Renal cortical epithelial cell (primary cell): Measurements from ENCODE around the gene LLGL1. TPM values are rescaled to one million over a fixed set of nuclear protein-coding genes. Genes with fewer than 3 reads are reported as not detected.

Experiments used
- DNase-seq: peaks from one replicate; pipeline ENCODE4 v3.0.0-alpha.2; 2011; ENCODE audit warnings: low read depth
- total RNA-seq: library from RNA; depleted of rRNA; stranded (reverse); fragments of >200 nt; gene quantifications from 2 replicates; pipeline ENCODE4 v1.2.3, GENCODE V29; 2014

The LLGL1 gene
- total RNA-seq, 1 donor from 2014 or later = 46.4 TPM

DNA sequence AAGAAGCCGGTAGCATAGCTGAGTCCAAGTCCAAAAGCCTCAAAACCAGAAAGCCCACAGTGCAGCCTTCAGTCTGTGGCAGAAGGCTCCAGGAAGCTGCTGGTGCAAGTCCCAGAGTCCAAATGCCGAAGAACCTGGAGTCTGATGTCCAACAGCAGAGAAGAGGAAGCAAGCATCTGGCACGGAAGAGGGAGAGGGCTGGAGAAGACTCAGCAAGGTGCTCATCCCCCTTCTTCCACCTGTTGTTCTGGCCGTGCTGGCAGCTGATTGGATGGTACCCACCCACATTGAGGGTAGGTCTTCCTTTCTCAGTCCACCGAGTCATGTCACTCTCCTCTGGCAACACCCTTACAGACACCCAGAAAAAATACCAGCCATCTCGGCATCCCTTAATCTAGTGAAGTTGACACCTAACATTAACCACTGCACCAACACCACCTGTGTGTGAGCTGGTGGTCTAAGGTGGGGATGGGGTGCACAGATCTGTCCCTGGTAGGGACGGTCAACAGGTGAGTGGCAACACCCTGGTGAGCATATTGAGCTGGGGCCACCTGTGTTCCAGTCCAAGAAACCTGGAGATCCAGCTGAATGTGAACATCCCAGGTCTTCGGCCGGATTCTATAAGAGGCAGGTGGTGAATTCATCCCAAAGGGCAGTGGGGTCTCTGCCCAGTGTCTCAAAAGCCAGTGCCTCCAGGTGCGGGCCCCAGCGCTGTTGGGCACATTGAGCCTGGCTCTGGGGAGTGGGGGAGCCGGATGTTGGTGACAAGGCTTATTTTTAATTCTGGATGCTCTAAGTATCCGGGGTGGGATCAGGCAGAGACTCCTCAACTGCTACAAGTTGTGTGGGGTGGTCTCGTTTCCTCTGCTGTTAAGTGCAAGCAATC is 44.9 kb downstream of the LLGL1 start:
- no peak for DNase-seq

DNA sequence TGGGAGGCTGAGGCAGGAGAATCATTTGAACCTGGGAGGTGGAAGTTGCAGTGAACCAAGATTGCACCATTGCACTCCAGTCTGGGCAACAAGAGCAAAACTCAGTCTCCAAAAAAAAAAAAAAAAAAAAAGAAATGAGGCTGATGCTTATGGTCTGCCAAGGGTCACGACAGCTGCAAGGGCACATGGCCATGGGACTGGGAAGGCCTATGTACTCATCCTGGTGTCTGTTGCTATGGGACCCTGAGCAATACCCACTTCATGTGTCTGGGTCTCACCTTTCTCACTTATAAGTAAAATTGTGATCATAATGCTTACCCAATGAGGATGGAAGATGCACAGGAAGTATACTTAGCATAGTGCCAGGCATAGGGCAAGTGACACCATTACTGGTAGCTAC is 51.6 kb downstream of the LLGL1 start:
- DNase-seq = no peak

DNA sequence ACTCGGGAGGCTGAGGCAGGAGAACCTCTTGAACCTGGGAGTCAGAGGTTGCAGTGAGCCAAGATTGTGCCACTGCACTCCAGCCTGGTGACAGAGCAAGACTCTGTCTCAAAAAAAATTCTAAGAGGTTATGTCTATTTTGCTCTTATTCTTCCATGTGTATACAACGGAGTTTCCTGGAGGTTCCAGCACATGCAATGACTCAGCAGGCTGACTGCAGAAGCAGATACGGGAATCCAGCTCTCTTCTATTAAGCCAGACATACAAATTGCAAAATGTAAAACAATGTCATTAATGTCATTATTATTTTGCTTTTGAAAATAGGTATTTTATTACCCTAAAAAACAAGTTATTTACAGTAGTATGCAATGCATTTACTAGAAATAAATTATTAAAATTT is 53.4 kb downstream of the LLGL1 start:
- DNase-seq = no peak

DNA sequence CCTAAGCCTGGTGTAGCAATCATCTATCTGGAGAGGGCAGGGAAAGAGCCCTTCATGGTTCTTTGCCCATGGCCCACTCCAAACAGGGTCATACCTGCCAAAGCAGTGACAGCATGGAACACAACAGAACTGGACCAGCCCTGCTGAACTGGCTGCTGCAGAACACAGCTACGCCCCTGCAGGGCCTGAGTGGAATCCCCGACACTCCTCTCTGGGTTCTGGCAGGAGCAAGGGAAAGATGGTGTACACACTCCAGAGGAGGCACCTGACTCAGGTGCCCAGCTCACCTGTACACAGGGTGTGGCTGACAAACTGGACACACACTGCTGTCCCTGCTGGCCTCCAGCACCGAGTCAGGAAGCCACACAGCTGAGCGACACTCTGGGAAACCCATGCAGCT is 54.8 kb downstream of the LLGL1 start:
- DNase-seq = no peak

DNA sequence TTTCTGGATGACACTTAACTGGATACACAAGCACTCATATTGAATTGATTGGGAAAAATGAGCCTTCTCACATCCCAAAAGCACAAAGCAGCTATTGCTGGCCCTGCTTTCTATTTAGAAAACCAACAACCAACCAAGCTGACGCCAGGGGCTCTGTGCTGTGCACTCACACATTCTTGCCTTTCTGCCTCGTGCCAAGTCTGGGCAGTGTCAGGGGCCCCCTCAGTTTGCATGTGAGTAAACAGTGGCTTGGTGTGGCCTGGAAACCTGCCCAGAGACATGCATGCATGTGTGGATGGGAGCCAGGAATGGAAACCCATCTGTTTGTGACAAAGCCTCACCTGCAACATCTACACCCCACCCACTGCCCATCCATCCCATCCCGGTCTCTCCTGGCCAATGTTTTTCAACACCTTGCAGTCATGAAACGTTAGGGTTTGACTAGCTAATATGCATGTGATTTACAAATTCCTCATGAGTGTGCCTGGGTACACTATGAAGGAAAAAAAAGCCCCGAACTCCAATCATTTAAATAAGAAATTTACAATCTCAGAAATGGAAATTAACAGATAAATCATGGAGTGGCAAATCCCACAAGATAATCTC is 55.4 kb downstream of the LLGL1 start:
- no peak for DNase-seq

DNA sequence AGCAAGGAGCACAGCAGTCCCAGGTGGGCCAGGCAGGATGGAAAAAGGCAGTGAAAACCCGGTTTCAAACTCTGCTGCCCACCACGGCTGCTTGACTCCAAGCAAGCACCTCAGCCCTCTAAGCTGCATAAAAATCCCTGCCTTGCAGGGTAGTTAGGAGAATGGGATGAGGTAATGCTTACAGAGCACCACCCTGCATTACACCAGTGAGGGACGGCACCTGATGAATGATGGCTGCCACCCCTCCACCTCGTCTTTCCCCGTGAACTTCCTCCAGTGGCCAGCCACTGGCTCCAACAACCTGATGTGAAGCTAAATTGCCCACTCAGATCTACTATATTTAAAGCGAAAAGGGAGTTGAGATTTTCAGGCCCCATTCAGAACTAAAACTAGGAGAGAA is 56.4 kb downstream of the LLGL1 start:
- no peak for DNase-seq

DNA sequence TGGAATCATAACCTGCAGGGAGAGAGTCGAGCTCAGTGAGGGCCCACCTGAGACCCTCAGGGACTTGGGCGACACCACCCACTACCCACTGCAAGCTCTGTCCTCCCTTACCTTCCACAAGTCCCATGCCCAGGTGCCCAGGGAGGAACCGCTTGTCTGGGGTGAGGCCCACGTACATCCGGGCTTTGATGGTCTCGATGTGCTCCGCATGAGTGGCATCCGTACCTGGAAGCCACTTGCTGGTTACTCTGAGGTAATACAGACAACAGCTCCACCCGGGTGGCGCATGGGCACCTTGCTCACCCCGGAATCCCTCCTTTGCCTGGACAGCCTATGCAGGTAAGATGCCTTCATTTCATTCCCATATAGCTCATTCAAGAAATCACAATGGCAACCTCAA is 59.9 kb downstream of the LLGL1 start:
- DNase-seq = no peak

DNA sequence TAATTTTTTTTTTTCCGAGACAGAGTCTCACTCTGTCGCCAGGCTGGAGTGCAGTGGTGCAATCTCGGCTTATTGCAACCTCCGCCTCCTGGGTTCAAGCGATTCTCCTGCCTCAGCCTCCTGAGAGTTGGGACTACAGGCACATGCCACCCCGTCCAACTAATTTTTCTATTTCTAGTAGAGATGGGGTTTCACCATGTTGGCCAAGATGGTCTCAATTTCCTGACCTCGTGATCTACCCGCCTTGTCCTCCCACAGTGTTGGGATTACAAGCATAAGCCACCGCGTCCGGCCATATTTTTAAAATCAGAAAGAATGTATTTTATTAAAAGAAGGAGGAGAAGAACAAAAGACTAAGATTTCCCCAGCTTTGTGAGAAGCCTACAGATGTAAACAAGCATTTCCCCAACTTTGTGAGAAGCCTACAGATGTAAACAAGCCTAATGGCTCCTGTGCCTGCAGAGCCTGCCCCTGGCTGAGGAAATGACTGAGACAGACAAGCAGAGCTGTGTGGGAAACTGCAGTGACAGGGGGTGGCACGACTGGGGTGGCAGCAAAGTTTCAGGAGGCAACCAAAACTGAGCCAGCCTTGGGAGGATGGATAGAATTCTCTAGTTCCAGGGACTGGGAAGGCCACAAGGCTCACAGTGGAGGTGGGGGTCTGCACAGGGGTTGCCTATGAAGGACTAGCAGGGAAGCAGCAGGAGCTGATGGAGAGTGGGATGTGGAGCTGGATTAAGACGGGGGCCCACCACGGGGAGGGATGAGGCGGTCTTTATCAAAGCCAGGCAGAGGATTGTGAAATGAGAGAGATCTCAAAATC is 66.5 kb downstream of the LLGL1 start:
- no peak for DNase-seq

Other genes starting within 250 kb of the LLGL1 start
- gene ATPAF2, start 186.5 kb upstream of the LLGL1 start, total RNA-seq = 15.1 and 17.4 TPM in 2 replicates
- gene GID4, start 186.2 kb upstream of the LLGL1 start, total RNA-seq = 2.6 and 9.4 TPM in 2 replicates
- gene DRG2, start 137.7 kb upstream of the LLGL1 start, total RNA-seq = 36.5 and 39.6 TPM in 2 replicates
- 0.45 TPM in 1 of 2 replicates, not detected in the other for gene MYO15A, start 116.9 kb upstream of the LLGL1 start, total RNA-seq
- gene ALKBH5, start 41.8 kb upstream of the LLGL1 start, total RNA-seq = 103 and 124 TPM in 2 replicates
- gene FLII, start 33.1 kb downstream of the LLGL1 start, total RNA-seq = 343 and 451 TPM in 2 replicates
- gene MIEF2, start 35.0 kb downstream of the LLGL1 start, total RNA-seq = 88.2 and 154 TPM in 2 replicates
- gene TOP3A, start 89.4 kb downstream of the LLGL1 start, total RNA-seq = 10.4 and 25.7 TPM in 2 replicates
- 15.1 and 38.8 TPM in 2 replicates for gene SMCR8, start 89.7 kb downstream of the LLGL1 start, total RNA-seq
- 27.6 and 30.3 TPM in 2 replicates for gene SHMT1, start 137.9 kb downstream of the LLGL1 start, total RNA-seq
- 0.10 TPM in 1 of 2 replicates, not detected in the other for gene EVPLL, start 152.1 kb downstream of the LLGL1 start, total RNA-seq